Mammary epithelial cell (primary cell): ENCODE measurements around the gene MYO15B.

Experiments used
- CTCF ChIP-seq, 2 donors: IDR thresholded peaks in 1 of 2; conservative IDR thresholded peaks in 1 of 2; 2 replicates each; pipeline ENCODE4 v1.5.1; 2011 to 2012; ENCODE audit warnings: inconsistent platforms in 2 of 2, low read length in 2 of 2, mild to moderate bottlenecking in 2 of 2, control low read depth in 1 of 2, low read depth in 1 of 2; ENCODE audit not compliant: insufficient read depth in 1 of 2; ENCODE audit errors: extremely low read depth in 1 of 2
- EZH2 ChIP-seq: IDR thresholded peaks from 2 replicates; pipeline ENCODE4 v1.6.1; 2012; ENCODE audit warnings: low read length, inconsistent platforms, borderline replicate concordance

DNA sequence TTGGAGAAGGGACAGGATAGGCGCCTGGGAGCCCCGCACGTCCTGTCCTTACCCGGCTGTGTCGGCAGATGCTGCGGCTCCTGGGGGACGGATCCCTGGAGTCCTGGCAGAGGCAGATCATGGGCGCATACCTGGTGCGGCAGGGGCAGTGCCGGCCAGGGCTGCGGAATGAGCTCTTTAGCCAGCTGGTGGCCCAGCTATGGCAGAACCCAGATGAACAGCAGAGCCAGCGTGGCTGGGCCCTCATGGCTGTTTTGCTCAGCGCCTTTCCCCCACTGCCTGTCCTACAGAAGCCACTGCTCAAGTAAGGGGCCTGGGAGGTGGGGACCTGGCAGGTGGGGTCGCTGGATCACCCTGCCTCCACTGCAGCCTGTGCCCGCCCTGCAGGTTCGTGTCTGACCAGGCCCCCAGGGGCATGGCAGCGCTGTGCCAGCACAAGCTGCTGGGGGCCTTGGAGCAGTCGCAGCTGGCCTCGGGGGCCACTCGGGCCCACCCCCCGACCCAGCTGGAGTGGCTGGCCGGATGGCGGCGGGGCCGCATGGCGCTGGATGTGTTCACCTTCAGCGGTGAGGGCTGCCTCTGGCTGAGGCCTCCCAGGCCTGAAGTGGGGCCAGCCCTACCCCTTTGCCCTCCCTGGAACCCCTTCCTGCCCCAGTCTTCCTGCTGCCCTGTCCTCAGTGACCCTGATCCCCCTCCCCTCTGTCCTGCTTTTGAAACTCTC, 25.5 kb downstream of the MYO15B start:
- TF ChIP-seq CTCF (conservative IDR thresholded peaks at IDR 0.05 in 1 of 2, IDR thresholded peaks at IDR 0.05 in 1 of 2; ENCODE audit: extremely low read depth in 1 of 2, insufficient read depth in 1 of 2, low read depth in 1 of 2, low read length in 2 of 2) (no peak), EZH2 (no peak)
